ENCODE results near the gene SH3GLB1. TPM values are rescaled to one million over a fixed set of nuclear protein-coding genes. Genes with fewer than 3 reads are reported as not detected.
"Not testable (repeated sequence)": the region's sequence is repeated elsewhere in the genome, so short reads cannot be mapped to it uniquely, and the experiment has no call there.

Gene SH3GLB1
- total and polyA plus RNA-seq, 2 donors (not counting 1 experiment from before 2014, with no cell fraction given) = 13.2 to 57.3 TPM

DNA sequence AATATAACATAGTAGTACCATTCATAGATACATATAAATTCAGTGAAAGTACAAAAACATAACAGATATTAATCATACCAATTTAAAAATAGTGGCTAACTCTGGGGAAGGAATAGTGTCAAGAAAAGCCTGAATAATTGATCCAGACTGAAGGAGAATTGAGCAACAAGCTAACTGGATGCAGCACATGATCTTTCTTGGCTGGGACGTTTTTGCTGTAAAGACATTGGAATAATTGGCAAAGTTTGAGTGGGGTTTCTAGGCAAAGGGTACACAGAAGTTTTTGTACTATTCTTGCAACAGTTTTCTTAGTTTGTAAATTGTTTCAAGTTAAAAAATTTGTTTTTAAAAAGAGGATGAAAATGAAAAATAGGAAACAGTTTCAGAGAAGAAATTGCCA is 2.6 kb upstream of the SH3GLB1 start:
- Histone ChIP-seq H3K9me3 (ENCODE audit: control extremely low read depth in 1 of 3, control insufficient read depth in 2 of 3, insufficient read depth in 1 of 3, low read length in 2 of 3) (no peaks in the 10 kb centered on the region), H4K20me1 (ENCODE audit: control insufficient read depth, insufficient read depth, low read length, poor library complexity, severe bottlenecking) (peaks cover 4% of the 10 kb centered on the region), H3K79me2 (ENCODE audit: control insufficient read depth, insufficient read depth, low read length) (peaks cover 18% of the 10 kb centered on the region), H3K4me2 (replicated peaks; ENCODE audit: low read depth, low read length, poor library complexity, severe bottlenecking) (no peak overlapping the region), H3K36me3 (replicated peaks in 1 of 2; ENCODE audit: control extremely low read depth in 1 of 2, control insufficient read depth in 1 of 2, extremely low read depth in 1 of 2, insufficient read depth in 2 of 2, low read length in 1 of 2) (no peaks in the 10 kb centered on the region), H3K27me3 (replicated peaks in 1 of 4; ENCODE audit: control extremely low read depth in 1 of 4, control insufficient read depth in 3 of 4, insufficient read depth in 4 of 4, low read length in 3 of 4) (no peaks in the 10 kb centered on the region), H3K4me1 (ENCODE audit: control insufficient read depth in 2 of 2, insufficient read depth in 2 of 2, low read length in 2 of 2) (peaks cover 18% of the 10 kb centered on the region in 2 donors), H3K27ac (ENCODE audit: low read length in 2 of 2) (no peak overlapping the region), H3K4me3 (ENCODE audit: control extremely low read depth in 1 of 5, extremely low read depth in 1 of 5, insufficient read depth in 1 of 5, low read depth in 2 of 5, low read length in 4 of 5) (no peak overlapping the region), H3K9ac (ENCODE audit: low read length) (no peak overlapping the region), H2AFZ (ENCODE audit: insufficient read depth, low read depth, low read length, poor library complexity, severe bottlenecking) (no peak overlapping the region)
- ChIA-PET POLR2A (no interaction called here), CTCF (interaction anchor here (1.3 kb wide), 1 partner anchor 201 kb away, joined by 5 read pairs; no protein-coding TSS in a partner anchor)
- no peak overlapping the region for H3K27ac Mint-ChIP-seq
- no peaks in the 10 kb centered on the region for H3K9me3 Mint-ChIP-seq (ENCODE audit: insufficient read depth)
- H3K4me1 Mint-ChIP-seq = peaks cover 27% of the 10 kb centered on the region
- intact Hi-C loops (cut with micrococcal nuclease) = loop anchor here (10.0 kb wide), 2 partner anchors 353 to 383 kb away; no protein-coding TSS in a partner anchor
- no peak overlapping the region for H3K4me3 Mint-ChIP-seq
- no peaks in the 10 kb centered on the region for H3K27me3 Mint-ChIP-seq
- 100% methylated on average over 1 of the region's 1 CpG for WGBS (ENCODE audit: insufficient coverage)
- ATAC-seq (ENCODE audit: low read depth) = no peak
- DNase-seq = no peak
- TF ChIP-seq EZH2 (IDR thresholded peaks at IDR 0.05; ENCODE audit: borderline replicate concordance, insufficient read depth, low read depth, low read length, poor library complexity, severe bottlenecking) = no peak

DNA sequence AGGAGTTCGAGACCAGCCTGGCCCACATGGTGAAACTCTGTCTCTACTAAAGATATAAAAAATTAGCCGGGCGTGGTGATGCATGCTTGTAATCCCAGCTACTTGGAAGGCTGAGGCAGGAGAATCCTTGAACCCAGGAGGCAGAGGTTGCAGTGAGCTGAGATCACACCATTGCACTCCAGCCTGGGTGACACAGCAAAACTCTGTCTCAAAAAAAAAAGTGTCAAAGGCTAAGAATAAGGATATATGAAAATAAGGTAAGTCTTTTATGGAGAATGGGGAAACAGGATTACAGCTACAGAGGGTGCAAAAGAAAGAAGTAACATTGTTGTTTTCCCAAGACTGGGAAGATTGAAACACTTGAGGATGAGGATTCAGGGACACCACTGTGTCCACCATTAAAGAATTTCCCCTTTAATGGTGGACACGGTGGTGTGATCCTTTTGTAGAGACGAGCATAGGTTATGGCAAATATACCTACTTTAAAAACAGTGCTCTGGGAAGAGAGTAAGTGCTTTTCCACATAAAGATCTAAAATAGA is 1.4 kb upstream of the SH3GLB1 start:
- Histone ChIP-seq H3K27ac (ENCODE audit: low read length in 2 of 2) (peak overlapping the region; percentile 78 to 93), H2AFZ (ENCODE audit: insufficient read depth, low read depth, low read length, poor library complexity, severe bottlenecking) (peak overlapping the region; percentile 89), H3K4me2 (replicated peaks; ENCODE audit: low read depth, low read length, poor library complexity, severe bottlenecking) (peak overlapping the region; percentile 85), H4K20me1 (ENCODE audit: control insufficient read depth, insufficient read depth, low read length, poor library complexity, severe bottlenecking) (peaks cover 17% of the 10 kb centered on the region), H3K4me3 (ENCODE audit: control extremely low read depth in 1 of 5, extremely low read depth in 1 of 5, insufficient read depth in 1 of 5, low read depth in 2 of 5, low read length in 4 of 5) (peak overlapping the region in 2 of 5 experiments; percentile 79 to 90), H3K9ac (ENCODE audit: low read length) (peak overlapping the region; percentile 78), H3K79me2 (ENCODE audit: control insufficient read depth, insufficient read depth, low read length) (peaks cover 31% of the 10 kb centered on the region), H3K4me1 (ENCODE audit: control insufficient read depth in 2 of 2, insufficient read depth in 2 of 2, low read length in 2 of 2) (peaks cover 24 to 26% of the 10 kb centered on the region in 2 donors)
- 100% methylated on average over 1 of the region's 5 CpGs for WGBS (ENCODE audit: insufficient coverage)
- Mint-ChIP-seq H3K4me3 (peak overlapping the region; percentile 98), H3K27ac (peak overlapping the region; percentile 68), H3K4me1 (peaks cover 35% of the 10 kb centered on the region)
- ATAC-seq (ENCODE audit: low read depth); H3K36me3 ChIP-seq (replicated peaks in 1 of 2; ENCODE audit: control extremely low read depth in 1 of 2, control insufficient read depth in 1 of 2, extremely low read depth in 1 of 2, insufficient read depth in 2 of 2, low read length in 1 of 2); H3K27me3 ChIP-seq (replicated peaks in 1 of 4; ENCODE audit: control extremely low read depth in 1 of 4, control insufficient read depth in 3 of 4, insufficient read depth in 4 of 4, low read length in 3 of 4); DNase-seq; H3K27me3 Mint-ChIP-seq; H3K9me3 Mint-ChIP-seq (ENCODE audit: insufficient read depth); H3K9me3 ChIP-seq (ENCODE audit: control extremely low read depth in 1 of 3, control insufficient read depth in 2 of 3, insufficient read depth in 1 of 3, low read length in 2 of 3): not testable (repeated sequence)
- intact Hi-C loops (cut with micrococcal nuclease) = loop anchor here (10.0 kb wide), 2 partner anchors 352 to 382 kb away; no protein-coding TSS in a partner anchor
- CTCF ChIA-PET = interaction anchor here (0.8 to 2.5 kb wide), 7 partner anchors 10 to 323 kb away, joined by 3 to 15 read pairs (median 6); no protein-coding TSS in a partner anchor
- POLR2A ChIA-PET = interaction anchor here (1.5 to 2.4 kb wide), 4 partner anchors 86 to 1427 kb away, joined by 4 to 20 read pairs (median 8); partner anchors contain the start of genes BCL10, HS2ST1, ODF2L and SELENOF
